Endodermal cell (in vitro differentiated cells): Measurements from ENCODE around the gene SMURF1. TPM values are rescaled to one million over a fixed set of nuclear protein-coding genes. Genes with fewer than 3 reads are reported as not detected.

Source experiments
- DNase-seq: peaks from one replicate; pipeline ENCODE4 v3.0.0-alpha.2; 2017
- H3K27ac ChIP-seq: 2 replicates; pipeline ENCODE4 v1.5.1; 2013; ENCODE audit warnings: mild to moderate bottlenecking, low read depth, low read length, moderate library complexity
- H3K27me3 ChIP-seq: 2 replicates; pipeline ENCODE4 v1.6.1; 2013; ENCODE audit warnings: mild to moderate bottlenecking, low read length, moderate library complexity; ENCODE audit not compliant: insufficient read depth, control insufficient read depth, poor library complexity, severe bottlenecking
- H3K36me3 ChIP-seq: 2 replicates; pipeline ENCODE4 v1.7.0; 2013; ENCODE audit warnings: mild to moderate bottlenecking, low read length, moderate library complexity; ENCODE audit not compliant: control insufficient read depth, insufficient read depth
- H3K4me1 ChIP-seq: one replicate; pipeline ENCODE4 v1.7.0; 2013; ENCODE audit warnings: low read length; ENCODE audit not compliant: control insufficient read depth, insufficient read depth
- H3K4me3 ChIP-seq: 2 replicates; pipeline ENCODE4 v1.5.1; 2013; ENCODE audit warnings: mild to moderate bottlenecking, low read length, moderate library complexity
- H3K9ac ChIP-seq: 2 replicates; pipeline ENCODE4 v1.6.1; 2013; ENCODE audit warnings: mild to moderate bottlenecking, low read length, moderate library complexity; ENCODE audit not compliant: poor library complexity, severe bottlenecking; ENCODE audit errors: extremely low read depth
- H3K9me3 ChIP-seq: 2 replicates; pipeline ENCODE4 v1.6.1; 2013; ENCODE audit warnings: mild to moderate bottlenecking, low read length, moderate library complexity; ENCODE audit not compliant: control insufficient read depth
- H3K27ac Mint-ChIP-seq: 2 replicates; pipeline ENCODE4 v1.8.0; 2020; ENCODE audit warnings: mixed read lengths
- H3K27me3 Mint-ChIP-seq: 2 replicates; pipeline ENCODE4 v1.8.0; 2021; ENCODE audit warnings: mild to moderate bottlenecking, mixed read lengths; ENCODE audit not compliant: insufficient read depth
- H3K36me3 Mint-ChIP-seq: 2 replicates; pipeline ENCODE4 v1.8.0; 2020; ENCODE audit warnings: low read depth, mixed read lengths
- H3K4me1 Mint-ChIP-seq: 2 replicates; pipeline ENCODE4 v1.8.0; 2020; ENCODE audit warnings: mixed read lengths
- H3K4me3 Mint-ChIP-seq: 2 replicates; pipeline ENCODE4 v1.8.0; 2020; ENCODE audit warnings: mild to moderate bottlenecking, moderate library complexity, mixed read lengths
- H3K9me3 Mint-ChIP-seq: 2 replicates; pipeline ENCODE4 v1.8.0; 2020; ENCODE audit warnings: mild to moderate bottlenecking, mixed read lengths
- WGBS, 2 experiments: methylation state at CpG; one replicate each; pipeline versions ENCODE4 v1.1.5 to v1.1.7; 2013; ENCODE audit warnings: missing lambda C conversion rate in 2 of 2, mixed read lengths in 1 of 2; ENCODE audit not compliant: insufficient coverage in 1 of 2, insufficient read length in 1 of 2; 5-methylcytosine and 5-hydroxymethylcytosine counted together
- total RNA-seq, 2 donors: library from RNA; stranded (reverse); fragmentation: NEBNext Ultra II Directional in 1 of 2; extraction: Animal tissue kit (Norgen Biotek cat#: 25700) in 1 of 2; gene quantifications; 2 replicates in 1 of 2; 3 replicates in 1 of 2; pipeline ENCODE4 v1.2.1, GENCODE V29; 2021
- TF ChIP-seq, protein P1 (sequence below): fragments of 200-600 bp; sonication (generic); conservative IDR thresholded peaks from 2 replicates; pipeline ENCODE4 v1.5.0; 2021; ENCODE audit warnings: antibody characterized with exemption, mild to moderate bottlenecking

The SMURF1 gene
- total RNA-seq, 2 donors from 2014 or later: 31.6 to 38.1 TPM

DNA sequence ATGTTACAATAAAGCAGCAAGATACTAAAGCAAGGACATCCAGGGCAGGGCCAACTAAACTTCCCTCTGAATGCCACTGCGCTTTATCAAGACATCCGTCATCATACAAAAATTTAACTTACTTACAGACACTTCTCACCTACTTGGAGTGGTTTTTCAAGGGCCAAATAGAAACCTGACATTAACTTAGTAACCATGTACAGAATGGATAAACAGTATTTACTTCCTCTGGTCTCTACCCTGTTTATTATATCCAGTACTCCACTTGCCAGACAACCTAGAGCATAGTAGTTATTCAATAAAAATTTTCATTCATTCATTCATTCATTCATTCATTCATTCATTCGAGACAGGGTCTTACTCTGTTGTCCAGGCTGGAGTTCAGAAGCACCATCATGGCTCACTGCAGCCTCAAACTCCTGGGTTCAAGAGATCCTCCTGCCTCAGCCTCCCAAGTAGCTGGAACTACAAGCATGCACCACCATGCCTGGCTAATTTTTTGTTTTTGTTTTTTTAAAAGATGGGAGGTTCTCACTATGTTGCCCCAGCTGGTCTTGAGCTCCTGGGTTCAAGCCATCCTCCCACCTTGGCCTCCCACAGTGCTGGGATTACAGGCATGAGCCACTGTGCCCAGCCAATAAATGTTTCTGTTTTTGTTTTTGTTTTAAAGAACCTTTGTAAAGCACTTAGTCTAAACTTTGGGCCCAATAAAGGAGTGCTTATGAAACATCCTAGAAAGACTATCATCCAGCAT is 19.0 kb downstream of the SMURF1 start:
- Mint-ChIP-seq H3K27ac (no peak overlapping the region), H3K4me1 (peaks cover 21% of the 10 kb centered on the region), H3K9me3 (peaks cover 4% of the 10 kb centered on the region), H3K36me3 (peaks cover 10% of the 10 kb centered on the region), H3K27me3 (no peaks in the 10 kb centered on the region), H3K4me3 (no peak overlapping the region)
- TF ChIP-seq, protein P1, sequence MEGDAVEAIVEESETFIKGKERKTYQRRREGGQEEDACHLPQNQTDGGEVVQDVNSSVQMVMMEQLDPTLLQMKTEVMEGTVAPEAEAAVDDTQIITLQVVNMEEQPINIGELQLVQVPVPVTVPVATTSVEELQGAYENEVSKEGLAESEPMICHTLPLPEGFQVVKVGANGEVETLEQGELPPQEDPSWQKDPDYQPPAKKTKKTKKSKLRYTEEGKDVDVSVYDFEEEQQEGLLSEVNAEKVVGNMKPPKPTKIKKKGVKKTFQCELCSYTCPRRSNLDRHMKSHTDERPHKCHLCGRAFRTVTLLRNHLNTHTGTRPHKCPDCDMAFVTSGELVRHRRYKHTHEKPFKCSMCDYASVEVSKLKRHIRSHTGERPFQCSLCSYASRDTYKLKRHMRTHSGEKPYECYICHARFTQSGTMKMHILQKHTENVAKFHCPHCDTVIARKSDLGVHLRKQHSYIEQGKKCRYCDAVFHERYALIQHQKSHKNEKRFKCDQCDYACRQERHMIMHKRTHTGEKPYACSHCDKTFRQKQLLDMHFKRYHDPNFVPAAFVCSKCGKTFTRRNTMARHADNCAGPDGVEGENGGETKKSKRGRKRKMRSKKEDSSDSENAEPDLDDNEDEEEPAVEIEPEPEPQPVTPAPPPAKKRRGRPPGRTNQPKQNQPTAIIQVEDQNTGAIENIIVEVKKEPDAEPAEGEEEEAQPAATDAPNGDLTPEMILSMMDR: no peak
- WGBS, 2 experiments: 87 to 90% methylated on average over 3 of the region's 3 CpGs
- Histone ChIP-seq H3K27ac (no peak overlapping the region), H3K4me1 (no peaks in the 10 kb centered on the region), H3K36me3 (peaks cover 8% of the 10 kb centered on the region), H3K9me3 (peaks cover 4% of the 10 kb centered on the region), H3K4me3 (no peak overlapping the region), H3K27me3 (no peaks in the 10 kb centered on the region), H3K9ac (no peak overlapping the region)
- DNase-seq: no peak

DNA sequence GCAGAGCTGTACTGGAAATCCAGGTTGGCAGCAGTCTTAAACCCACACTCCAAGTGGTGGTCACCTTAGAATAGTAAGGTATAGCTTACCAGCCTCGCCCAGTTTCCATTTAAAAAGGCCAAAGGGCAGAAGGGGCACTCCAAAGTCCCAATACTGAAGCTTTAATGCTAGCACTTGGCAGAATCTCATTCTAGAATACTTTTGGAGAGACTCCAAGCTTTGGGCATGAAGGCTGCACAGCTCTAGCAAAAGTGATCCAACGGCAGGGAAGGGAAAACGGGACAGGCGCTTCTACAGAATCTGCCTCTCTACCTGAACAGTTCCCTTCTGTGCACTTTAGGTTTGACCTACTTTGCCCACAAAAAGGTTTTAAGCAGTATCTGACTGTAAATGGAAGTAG is 19.7 kb downstream of the SMURF1 start:
- peaks cover 8% of the 10 kb centered on the region for H3K9me3 ChIP-seq
- DNase-seq: no peak
- no peak overlapping the region for H3K9ac ChIP-seq
- no peak overlapping the region for H3K27ac ChIP-seq
- no peaks in the 10 kb centered on the region for H3K27me3 Mint-ChIP-seq
- peaks cover 6% of the 10 kb centered on the region for H3K9me3 Mint-ChIP-seq
- H3K27ac Mint-ChIP-seq: no peak overlapping the region
- peaks cover 15% of the 10 kb centered on the region for H3K36me3 ChIP-seq
- no peaks in the 10 kb centered on the region for H3K4me1 ChIP-seq
- H3K36me3 Mint-ChIP-seq: peaks cover 15% of the 10 kb centered on the region
- no peaks in the 10 kb centered on the region for H3K27me3 ChIP-seq
- H3K4me3 Mint-ChIP-seq: no peak overlapping the region
- 94 to 100% methylated on average over 1 to 4 of the region's 4 CpGs for WGBS, 2 experiments
- H3K4me3 ChIP-seq: no peak overlapping the region
- H3K4me1 Mint-ChIP-seq: peaks cover 21% of the 10 kb centered on the region
- TF ChIP-seq, protein P1: no peak

DNA sequence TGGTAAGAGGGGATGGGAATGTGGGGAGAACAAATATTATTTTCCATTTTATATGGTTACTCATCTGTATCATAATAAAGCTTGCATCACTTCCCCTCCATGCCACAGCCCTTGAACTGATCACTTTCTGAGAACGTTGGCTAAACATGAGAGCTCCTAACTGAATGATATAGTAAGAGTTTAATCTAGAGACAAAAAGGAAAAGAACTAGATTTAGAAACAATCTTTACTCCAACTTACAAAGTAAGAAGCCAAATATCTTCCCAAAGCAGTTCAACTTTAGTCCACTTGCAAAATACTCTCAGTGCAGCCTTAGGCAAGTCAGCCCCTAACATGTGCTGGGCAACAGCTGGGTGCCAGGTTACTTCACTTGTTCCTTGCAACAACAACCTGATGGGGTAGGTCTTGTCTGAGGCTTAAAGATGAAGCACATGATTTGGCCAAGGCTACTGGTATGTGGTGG is 20.3 kb downstream of the SMURF1 start:
- Histone ChIP-seq H3K27ac (no peak overlapping the region), H3K9me3 (peaks cover 8% of the 10 kb centered on the region), H3K9ac (no peak overlapping the region), H3K27me3 (no peaks in the 10 kb centered on the region), H3K4me3 (no peak overlapping the region), H3K4me1 (no peaks in the 10 kb centered on the region), H3K36me3 (peaks cover 17% of the 10 kb centered on the region)
- Mint-ChIP-seq H3K27me3 (no peaks in the 10 kb centered on the region), H3K9me3 (peaks cover 6% of the 10 kb centered on the region), H3K4me3 (no peak overlapping the region), H3K4me1 (peaks cover 21% of the 10 kb centered on the region), H3K27ac (no peak overlapping the region), H3K36me3 (peaks cover 19% of the 10 kb centered on the region)
- TF ChIP-seq, protein P1: no peak
- 60% methylated on average over 1 of the region's 1 CpG; no CpG with 5 or more reads in 1 of the 2 experiments for WGBS, 2 experiments
- DNase-seq: no peak
